Activated T-helper 9 cell treated with anti-CD3 and anti-CD28 coated beads, Interleukin-2, amount 50 U/mL, for 16 hours (primary cell): ENCODE data around the gene LDLRAD4.

Experiments
- DNase-seq: peaks from one replicate; pipeline ENCODE4 v3.0.0-alpha.2; 2020; ENCODE audit warnings: low read depth

LDLRAD4 gene

GRCh38 chr18:13630716-13631268, 412.2 kb downstream of the LDLRAD4 start:
- no peak for DNase-seq

- no peak for DNase-seq
Observed at GRCh38 chr18:13633700-13634099, 415.1 kb downstream of the LDLRAD4 start.

GRCh38 chr18:13635046-13635445, 416.5 kb downstream of the LDLRAD4 start:
- no peak for DNase-seq

- no peak for DNase-seq
Observed at GRCh38 chr18:13638719-13639595, 420.4 kb downstream of the LDLRAD4 start.

GRCh38 chr18:13640266-13640860, 421.8 kb downstream of the LDLRAD4 start:
- no peak for DNase-seq

GRCh38 chr18:13641551-13642439, 423.2 kb downstream of the LDLRAD4 start:
- no peak for DNase-seq

GRCh38 chr18:13642440-13642827, 423.9 kb downstream of the LDLRAD4 start:
- no peak for DNase-seq

- no peak for DNase-seq
Observed at GRCh38 chr18:13643261-13643751, 424.7 kb downstream of the LDLRAD4 start.

GRCh38 chr18:13645093-13645492, 426.5 kb downstream of the LDLRAD4 start:
- DNase-seq = no peak

- DNase-seq = no peak
Observed at GRCh38 chr18:13646633-13647032, 428.1 kb downstream of the LDLRAD4 start.

GRCh38 chr18:13647761-13648160, 429.2 kb downstream of the LDLRAD4 start:
- DNase-seq = no peak

GRCh38 chr18:13649397-13650390, 431.1 kb downstream of the LDLRAD4 start:
- no peak for DNase-seq

- no peak for DNase-seq
Observed at GRCh38 chr18:13653746-13654433, 435.3 kb downstream of the LDLRAD4 start.

- DNase-seq = no peak
Observed at GRCh38 chr18:13657974-13658373, 439.4 kb downstream of the LDLRAD4 start.

- DNase-seq = no peak
Observed at GRCh38 chr18:13658436-13659204, 440.1 kb downstream of the LDLRAD4 start.

GRCh38 chr18:13660510-13660909, 441.9 kb downstream of the LDLRAD4 start:
- no peak for DNase-seq

- DNase-seq = no peak
Observed at GRCh38 chr18:13661051-13661778, 442.7 kb downstream of the LDLRAD4 start.

GRCh38 chr18:13661779-13662256, 443.3 kb downstream of the LDLRAD4 start:
- DNase-seq = no peak

- no peak for DNase-seq
Observed at GRCh38 chr18:13672657-13673056, 454.1 kb downstream of the LDLRAD4 start.
